CD4-positive, alpha-beta T cell treated with Interleukin-2 at 100 ng/mL for 4 hours (primary cell): ENCODE results near the gene TTC39C.
"Not testable (repeated sequence)": the region's sequence is repeated elsewhere in the genome, so short reads cannot be mapped to it uniquely, and the experiment has no call there.

Experiments used
- DNase-seq: peaks from one replicate; pipeline ENCODE4 v3.0.0-alpha.2; 2020; ENCODE audit warnings: low spot score

TTC39C gene

DNA sequence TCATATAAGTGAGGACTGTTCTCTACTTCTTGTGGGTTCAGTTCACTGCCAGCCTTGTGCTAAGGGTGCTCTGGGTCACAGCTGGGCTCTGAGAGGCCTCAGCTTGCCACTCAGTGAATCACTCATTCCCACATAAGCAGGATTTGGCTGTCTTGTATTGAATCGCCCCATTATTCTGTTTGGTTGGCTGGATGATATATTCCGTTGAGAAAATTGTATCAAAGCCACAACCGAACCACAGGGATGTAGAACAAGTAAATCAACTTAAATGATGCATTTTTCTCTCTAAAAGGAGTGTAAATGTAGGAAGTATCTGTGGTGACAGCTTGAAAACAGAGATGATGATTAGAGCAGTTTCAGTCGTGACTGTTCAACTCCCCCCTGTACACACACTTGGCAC lies 39.6 kb downstream of the TTC39C start:
- peak; percentile 30 for DNase-seq

DNA sequence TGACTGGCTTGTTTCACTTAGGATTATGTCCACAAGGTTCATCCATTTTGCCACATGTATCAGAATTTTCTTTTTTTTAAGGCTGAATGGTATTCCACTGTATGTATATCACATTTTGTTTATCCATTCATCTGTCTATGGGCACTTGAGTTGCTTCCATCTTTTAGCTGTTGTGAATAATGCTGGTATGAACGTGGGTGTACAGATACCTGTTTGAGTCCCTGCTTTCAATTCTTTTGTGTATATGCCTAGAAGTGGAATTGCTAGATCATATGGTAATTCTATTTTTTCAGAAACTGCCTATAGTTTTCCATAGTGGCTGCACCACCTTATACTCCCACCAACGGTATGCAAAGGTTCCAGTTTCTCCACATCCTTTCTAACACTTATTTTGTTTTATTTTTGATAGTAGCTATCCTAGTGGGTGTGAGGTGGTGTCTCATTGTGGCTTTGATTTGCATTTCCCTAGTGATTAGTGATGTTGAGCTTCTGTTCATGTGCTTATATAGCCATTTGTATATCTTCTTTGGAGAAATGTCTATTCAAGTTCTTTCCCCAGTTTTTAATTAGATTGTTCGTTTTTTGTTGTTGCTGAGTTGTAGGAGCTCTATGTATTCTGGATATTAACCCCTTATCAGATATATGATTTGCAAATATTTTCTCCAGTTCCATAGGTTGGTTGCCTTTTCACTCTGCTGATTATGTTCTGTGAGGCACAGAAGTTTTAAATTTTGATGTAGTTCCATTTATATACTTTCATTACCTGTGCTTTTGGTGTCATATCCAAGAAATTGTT lies 40.7 kb downstream of the TTC39C start:
- DNase-seq, result peak; percentile 22

DNA sequence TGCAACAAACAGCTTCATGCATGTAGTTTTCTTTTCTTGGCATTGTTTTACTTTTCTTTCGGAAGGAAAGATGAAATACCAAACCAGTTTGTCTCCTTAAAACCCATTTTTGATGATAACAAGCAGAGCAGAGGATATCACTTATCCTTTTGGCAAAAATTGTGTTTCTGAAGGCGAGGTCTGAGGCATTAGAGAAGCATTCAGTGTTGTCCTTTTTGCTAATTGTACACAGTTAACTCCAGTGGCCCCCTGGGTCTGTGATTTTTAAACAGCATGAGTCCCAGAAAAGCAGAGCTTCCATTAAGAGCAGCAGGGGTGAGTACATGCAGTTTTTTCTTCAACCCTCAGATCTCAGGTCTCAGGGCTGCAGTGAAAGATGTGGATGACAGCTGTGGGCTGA lies 41.3 kb downstream of the TTC39C start:
- no peak for DNase-seq

DNA sequence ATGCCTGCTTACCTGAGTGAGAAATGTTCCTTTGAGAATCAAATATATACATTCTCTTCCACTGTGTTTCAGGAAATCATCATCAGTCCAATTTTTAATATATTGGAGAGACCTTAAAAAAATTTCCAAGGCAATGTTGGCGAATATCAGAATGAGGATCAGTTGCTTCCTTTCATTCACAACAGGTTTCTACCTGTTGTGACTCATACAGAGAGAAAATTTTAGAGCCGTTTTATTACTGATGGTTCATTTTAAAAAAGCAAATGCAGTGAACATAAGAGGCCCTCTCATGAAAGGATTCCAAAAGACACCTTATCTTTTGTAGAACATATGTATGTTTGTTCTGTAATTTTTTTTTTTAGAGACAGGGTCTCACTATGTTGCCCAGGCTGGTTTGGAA lies 42.0 kb downstream of the TTC39C start:
- DNase-seq, result no peak

DNA sequence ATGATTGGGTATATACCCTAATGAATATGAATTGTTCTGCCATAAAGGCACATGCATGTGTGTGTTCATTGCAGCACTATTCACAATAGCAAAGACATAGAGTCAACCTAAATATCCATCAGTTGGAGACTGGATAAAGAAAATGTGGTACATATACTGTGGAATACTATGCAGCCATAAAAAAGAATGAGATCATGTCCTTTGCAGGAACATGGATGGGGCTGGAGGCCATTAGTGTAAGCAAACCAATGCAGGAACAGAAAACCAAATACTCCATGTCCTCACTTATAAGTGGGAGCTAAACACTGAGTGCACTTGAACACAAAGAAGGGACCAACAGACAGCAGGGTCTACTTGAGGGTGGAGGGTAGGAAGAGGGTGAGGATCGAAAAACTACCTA lies 43.2 kb downstream of the TTC39C start:
- no peak for DNase-seq

DNA sequence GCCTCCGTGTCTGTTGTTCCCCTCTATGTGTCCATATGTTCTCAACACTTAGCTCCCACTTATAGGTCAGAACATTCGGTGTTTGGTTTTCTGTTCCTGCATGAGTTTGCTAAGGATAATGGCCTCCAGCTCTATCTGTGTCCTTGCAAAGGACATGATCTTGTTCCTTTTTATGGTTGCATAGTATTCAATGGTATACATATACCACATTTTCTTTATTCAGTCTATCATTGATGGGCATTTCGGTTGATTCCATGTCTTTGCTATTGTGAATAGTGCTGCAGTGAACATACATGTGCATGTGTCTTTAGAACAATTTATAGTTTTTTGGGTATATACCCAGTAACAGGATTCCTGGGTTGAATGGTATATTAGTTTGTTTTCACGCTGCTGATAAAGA lies 44.8 kb downstream of the TTC39C start:
- DNase-seq, result not testable (repeated sequence)

DNA sequence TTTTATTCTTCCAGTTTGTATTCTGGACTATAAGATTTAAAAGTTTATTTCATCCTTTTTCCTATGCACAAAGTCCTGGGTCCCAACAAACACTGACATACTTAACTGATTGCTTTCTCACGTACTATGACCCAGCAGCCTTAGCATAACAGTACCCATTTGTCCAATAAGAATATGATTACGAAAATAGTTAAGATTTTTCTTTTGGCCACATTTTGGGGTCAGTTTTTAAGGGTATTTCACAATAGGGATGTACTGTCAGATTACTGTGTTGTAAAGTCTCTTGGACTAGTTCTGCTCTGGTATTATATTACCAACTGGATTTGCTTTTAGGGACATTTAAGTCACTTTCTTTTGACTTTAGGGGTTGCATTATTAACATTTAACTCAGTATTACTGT lies 46.1 kb downstream of the TTC39C start:
- DNase-seq, result no peak

DNA sequence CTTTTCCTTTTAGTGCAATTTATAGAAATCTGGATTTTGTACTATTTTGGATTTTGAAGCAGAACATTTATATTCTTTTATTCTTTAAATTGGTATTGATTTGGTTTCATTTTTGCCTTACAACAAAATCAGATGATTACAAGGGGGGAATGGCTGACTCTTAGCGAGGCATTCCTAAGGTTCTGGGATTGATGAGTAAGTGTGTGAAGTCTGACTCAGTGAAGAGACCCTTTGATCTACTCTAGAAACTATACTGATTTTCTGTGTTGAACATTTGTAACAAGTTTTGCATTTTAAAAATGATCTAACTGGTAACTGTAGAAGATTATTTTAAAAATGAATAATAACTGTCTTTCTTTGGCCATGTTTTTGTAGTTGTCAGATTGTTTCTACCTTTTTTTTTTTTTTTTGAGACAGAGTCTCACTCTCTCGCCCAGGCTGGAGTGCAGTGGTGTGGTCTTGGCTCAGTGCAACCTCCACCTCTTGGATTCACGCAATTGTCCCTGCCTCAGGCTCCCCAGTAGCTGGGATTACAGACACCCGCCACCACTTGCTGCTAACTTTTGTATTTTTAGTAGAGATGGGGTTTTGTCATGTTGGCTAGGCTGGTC lies 48.7 kb downstream of the TTC39C start:
- peak; percentile 59 for DNase-seq

DNA sequence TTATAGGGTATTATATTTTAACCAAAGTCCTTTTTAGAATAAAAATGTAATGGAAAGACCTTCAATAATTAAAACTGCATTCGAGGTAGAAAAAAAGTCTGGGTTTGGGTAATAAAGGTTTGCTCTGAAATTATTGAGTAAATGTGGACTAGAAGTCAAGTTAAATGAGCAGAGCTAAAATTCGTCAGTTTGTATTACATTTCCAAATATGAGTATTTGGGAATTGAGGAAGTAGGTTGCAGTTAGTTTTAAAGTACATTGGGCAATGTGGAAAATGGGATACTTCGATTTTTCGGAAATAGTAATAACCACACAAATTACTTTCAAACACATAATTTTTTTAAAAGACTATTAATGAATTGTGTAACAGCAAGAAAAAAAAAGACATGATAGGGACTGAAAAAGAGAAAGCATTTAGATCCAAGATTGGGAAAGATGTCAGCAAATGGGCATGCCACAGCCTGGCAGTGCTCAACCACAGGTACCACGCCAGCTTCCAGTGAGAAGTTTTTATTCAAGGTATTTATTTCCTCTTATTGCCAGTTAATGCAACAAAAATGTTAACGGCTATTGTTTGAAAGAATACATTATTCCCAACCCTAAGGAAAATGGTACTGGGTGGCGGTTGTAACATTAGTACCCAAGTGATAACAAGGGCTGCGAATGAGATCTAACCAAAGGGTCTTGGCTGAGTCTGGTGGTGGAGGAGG lies 50.0 kb downstream of the TTC39C start:
- DNase-seq, result no peak

DNA sequence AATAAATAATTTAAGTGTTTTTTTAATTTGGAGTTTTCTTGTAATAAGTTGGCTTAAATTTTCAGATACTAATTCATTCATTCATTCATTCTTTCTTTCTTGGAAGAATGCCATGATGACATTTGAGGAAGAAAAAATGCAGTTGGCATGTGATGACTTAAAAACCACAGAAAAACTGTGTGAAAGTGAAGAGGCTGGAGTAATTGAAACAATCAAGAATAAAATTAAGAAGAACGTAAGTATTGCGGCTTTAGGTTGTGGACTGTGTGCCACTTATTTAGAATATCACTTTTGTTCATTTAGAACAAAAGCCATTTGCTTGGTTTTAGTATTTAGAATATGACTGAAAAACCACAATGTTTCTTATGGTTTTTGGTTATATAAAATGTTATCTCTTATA lies 51.4 kb downstream of the TTC39C start:
- DNase-seq, result no peak

DNA sequence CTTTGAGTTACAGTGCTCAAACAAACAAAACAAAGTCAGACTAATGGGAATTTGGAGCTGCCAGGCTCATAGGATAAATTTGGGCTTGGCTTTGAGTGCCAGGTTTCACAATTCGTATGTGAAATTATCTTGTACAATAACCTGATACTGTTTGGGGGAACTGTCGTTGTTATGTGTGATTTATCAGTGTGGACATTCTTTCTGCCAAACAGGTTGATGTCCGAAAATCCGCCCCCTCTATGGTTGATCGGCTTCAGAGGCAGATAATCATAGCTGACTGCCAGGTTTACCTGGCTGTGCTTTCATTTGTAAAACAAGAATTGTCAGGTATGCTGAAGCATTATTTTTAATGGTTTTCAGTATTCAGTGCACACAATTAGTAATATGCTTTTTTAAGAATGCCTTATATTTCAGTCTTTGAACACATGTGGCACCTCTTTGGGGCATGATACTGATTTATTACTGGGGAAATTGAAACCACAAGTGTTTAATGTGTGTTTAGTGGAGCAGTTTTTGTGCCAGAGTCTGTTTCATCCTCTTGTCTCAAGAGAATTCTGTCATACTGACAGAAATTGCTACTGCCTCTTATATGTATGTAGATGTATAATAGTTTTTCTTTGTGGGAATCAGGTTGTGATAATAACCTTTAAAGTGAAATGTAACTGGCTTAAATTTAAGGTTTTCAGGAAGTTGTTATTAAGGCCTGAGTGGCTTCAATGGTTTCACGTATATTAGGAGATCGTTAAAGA lies 54.6 kb downstream of the TTC39C start:
- peak; percentile 19 for DNase-seq

DNA sequence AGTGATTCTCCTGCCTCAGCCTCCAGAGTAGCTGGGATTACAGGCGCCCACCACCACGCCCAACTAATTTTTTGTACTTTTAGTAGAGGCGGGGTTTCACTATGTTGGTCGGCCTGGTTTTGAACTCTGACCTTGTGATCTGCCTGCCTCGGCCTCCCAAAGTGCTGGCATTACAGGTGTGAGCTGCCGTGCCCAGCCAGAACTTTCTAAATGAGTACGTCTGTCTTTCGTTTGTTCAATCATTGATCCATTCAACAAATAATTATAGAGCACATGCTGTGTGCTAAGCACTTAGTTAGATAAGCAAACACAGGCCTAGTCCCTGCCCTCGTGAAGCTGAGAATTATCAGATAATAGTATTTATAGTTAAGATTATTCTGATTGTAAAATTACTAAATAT lies 56.5 kb downstream of the TTC39C start:
- DNase-seq, result no peak

DNA sequence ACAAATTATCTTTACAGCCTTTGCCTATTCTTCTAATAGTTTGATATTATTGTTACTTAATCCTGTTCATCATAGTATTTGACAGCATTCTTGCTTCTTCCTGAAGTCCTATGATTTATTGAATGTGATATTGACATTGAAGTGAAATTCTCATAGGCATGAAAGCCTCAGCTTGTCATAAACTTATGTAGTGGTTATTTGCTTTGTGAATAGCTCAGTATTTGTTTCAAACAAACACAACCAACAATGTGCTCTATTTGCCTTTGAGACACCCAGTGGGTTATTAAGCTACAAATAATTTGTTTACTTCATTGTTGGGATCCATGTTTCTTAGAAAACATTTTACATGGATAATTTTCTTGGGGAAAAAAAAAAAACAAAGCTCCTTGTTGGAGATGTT lies 57.2 kb downstream of the TTC39C start:
- DNase-seq, result no peak

DNA sequence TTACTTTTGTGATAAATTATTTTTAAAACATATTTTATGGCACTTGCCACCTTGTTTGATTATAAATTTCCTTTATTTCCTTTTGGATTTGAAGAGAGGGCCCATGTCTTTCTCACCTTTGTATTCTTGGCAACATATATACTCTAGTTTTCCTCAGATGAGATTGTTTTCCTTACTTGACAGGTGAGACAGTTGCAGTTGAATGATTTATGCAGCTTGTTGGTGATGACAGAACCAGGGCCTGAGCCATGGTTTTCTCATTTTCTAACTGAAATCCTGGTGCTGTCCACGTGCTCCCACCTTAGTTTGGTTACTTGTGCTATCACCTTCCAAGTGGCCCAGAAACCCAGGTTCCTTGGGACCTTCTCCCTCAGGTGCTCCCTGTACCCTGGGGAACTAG lies 58.2 kb downstream of the TTC39C start:
- DNase-seq, result no peak

DNA sequence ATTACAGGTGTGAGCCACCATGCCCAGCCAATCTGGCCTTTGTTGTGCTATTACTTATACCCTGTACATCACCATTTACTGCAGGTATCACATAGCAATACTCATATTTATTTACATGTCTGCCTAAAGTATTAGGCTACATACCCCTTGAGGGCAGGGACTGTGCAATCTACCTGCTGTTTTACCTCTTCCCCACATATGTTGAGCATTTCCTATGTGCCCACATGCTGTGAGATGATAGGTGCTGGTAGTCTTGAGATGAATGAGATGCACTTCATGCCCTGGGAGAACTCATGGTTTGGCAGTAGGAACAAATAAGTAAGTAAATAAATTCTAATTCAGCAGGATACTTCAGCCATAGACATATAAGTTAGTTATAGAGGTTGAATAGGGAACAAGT lies 59.2 kb downstream of the TTC39C start:
- no peak for DNase-seq

DNA sequence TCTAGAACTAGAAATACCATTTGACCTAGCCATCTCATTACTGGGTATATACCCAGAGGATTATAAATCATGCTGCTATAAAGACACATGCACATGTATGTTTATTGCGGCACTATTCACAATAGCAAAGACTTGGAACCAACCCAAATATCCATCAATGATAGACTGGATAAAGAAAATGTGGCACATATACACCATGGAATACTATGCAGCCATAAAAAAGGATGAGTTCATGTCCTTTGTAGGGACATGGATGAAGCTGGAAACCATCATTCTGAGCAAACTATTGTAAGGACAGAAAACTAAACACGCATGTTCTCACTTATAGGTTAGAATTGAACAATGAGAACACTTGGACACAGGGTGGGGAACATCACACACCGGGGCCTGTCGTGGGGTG lies 60.2 kb downstream of the TTC39C start:
- DNase-seq, result not testable (repeated sequence)

DNA sequence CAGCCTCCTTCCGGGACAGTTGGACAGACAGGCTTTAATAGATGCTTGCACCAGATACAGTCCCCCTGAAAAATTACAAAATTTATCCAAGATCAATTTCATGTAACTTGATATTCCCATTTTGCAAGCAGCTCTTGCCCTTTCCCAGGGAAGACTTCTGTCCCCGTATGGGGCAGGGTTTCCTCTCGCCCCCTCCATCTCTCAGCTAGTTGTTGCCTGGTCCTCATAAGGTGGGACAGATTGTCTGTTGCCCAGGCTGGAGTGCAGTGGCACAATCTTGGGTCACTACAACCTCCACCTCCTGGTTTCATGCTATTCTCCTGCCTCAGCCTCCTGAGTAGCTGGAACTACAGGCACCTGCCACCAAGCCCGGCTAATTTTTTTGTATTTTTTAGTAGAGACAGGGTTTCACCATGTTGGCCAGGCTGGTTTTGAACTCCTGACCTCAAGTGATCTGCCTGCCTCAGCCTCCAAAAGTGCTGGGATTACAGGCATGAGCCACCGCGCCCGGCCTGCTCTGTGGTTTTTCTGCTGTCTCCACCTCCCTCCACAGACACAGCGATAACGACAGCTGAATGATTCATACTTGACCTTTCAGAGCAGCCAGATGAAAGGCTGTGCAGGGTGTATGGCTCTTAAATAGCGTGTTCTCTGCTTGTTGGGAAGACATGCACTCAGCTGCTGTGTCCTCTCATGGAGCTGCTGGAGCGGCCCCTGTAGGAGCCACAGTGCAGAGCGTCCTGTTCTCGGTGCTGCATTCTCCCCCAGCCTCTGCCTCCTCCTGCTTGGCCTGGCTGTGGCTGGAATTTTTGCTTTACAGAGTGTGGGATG lies 61.4 kb downstream of the TTC39C start:
- DNase-seq, result peak; percentile 88

DNA sequence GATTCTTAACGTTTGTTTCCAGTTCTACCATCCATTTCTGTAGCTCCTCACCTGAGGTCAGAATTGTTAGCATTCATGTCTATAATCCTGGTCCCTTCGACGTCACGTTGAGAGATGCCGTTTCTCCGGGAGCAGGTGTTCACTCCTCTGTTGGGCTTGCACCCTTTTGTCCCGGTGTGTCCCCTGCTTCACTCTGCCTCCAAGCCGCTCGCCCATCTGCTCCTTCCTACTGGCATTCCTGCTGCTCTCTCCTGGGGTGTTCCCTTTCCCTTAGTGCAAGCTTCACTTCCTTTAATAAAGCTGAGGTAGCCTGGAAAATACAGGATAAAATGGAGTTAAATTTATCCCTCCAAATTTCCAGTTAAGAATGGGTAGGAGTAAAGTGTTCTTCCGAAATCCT lies 62.4 kb downstream of the TTC39C start:
- DNase-seq, result no peak

DNA sequence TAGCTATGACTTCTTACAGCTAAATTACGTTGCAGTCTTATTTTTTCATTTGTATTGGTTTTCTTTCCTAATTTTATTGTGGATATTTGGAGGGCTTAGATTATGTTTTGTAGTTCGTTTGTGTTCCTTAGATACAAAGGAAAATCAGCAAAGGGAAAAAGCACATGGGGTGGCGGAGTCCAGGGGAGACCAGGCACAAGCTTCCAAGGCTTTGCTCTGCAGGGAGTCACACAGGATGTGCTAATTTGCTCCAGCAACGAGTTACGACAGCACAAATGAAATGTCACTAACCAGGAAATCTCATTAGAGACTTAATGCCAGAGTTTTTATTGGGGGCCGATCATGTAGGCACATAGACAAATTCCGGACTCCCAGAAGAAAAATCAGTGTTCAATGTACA lies 63.8 kb downstream of the TTC39C start:
- no peak for DNase-seq

DNA sequence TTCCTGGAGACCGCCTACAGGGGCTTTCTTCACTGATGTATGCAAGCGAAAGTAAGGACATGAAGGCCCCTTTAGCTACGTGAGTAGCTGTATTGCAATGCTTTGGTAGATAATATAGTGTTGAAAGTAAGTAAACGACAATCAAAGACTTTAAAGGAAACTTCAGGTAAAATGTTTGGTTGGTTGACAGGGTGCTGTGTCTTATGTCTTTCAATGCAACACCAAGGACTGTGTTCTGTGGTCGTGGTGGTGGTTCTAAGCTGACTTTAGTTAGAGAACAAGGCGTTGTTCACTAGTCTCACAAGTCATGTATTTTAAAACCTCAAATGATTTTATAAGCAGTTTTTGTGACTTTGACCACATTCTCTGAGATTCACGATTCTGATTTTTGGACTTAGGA lies 66.3 kb downstream of the TTC39C start:
- peak; percentile 11 for DNase-seq

DNA sequence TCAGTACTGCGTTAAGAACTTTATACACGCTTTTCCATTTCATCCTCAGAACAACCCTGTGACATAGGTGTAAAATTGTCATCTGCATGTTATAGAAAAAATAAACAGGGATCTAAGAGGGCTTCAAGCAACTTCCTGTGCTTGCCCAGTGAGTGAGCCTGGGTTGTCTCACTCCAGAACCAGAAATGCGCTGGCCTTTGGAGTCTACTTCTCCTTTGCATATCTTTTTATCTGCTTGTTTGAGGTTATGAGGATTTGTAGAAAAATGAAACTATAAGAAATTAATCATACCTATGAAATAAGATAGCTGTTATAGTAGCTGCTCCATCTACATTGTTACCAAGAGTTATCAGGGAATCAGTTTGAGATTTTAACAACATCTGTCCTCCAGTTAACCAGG lies 69.0 kb downstream of the TTC39C start:
- DNase-seq, result no peak

DNA sequence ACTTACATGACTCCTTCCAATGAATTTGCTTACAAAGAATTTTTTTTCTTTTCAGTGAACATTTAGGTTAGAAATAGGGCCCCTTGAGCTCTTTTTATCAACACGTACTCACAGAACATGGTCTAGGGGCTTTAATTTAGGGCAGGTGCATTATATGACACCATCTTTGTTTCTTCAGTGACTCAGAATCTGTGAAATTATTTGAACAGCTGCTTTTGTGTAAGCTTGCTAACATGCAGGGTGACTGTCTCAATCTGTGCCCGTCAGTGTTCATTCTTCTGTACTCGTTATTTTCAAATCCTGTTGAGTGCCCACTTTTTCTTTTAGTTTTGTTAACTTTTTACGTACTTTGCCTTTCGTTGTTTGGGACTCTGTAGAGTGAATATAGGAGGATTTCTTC lies 71.5 kb downstream of the TTC39C start:
- no peak for DNase-seq
